SK-N-SH (cell line): ENCODE results near the gene CHMP6. TPM values are rescaled to one million over a fixed set of nuclear protein-coding genes. Genes with fewer than 3 reads are reported as not detected.

Experiments
- CTCF ChIA-PET: fragments of 300-600, 350-600 bp; formaldehyde crosslinking; extraction: SDS; loops from one replicate; lab custom pipeline; 2021; lab: Yijun Ruan, JAX
- POLR2A ChIA-PET: fragments of 350-600 bp; sonication (Branson Sonifier 250); formaldehyde crosslinking; extraction: SDS; loops from one replicate; lab custom pipeline; 2020; ENCODE audit warnings: antibody characterized with exemption, inconsistent platforms; lab: Yijun Ruan, JAX
- DNase-seq: peaks from one replicate; pipeline ENCODE4 v3.0.0; 2012
- H2AFZ ChIP-seq: fragments of 200-600 bp; sonication (generic); 2 replicates; pipeline ENCODE4 v1.8.1; 2016; ENCODE audit warnings: antibody characterized with exemption, mild to moderate bottlenecking, low read depth
- H3F3A ChIP-seq: fragments of 200-600 bp; sonication (generic); replicated peaks from 2 replicates; pipeline ENCODE3; 2016; ENCODE audit warnings: antibody characterized with exemption, mild to moderate bottlenecking; ENCODE audit not compliant: insufficient read depth
- H3K27ac ChIP-seq, 2 experiments: fragments of 200-500 bp in 1 of 2; fragments of 200-600 bp in 1 of 2; sonication (Bioruptor generic) in 1 of 2; sonication (generic), shearing (Covaris generic) in 1 of 2; 2 replicates each; pipeline versions ENCODE4 v1.5.1 to v1.6.1; 2014 to 2016; ENCODE audit warnings: low read depth in 2 of 2, inconsistent platforms in 1 of 2, low read length in 1 of 2, mild to moderate bottlenecking in 1 of 2, mixed read lengths in 1 of 2
- H3K27me3 ChIP-seq: fragments of 200-600 bp; sonication (generic), shearing (Covaris generic); 2 replicates; pipeline ENCODE4 v1.6.1; 2016; ENCODE audit warnings: mixed run types; ENCODE audit not compliant: insufficient read depth
- H3K36me3 ChIP-seq, 2 experiments: fragments of 200-500 bp in 1 of 2; fragments of 200-600 bp in 1 of 2; sonication (Bioruptor generic) in 1 of 2; sonication (generic) in 1 of 2; replicated peaks in 1 of 2; 2 replicates each; pipeline versions ENCODE3 to v1.5.1; 2014 to 2016; ENCODE audit warnings: low read length in 1 of 2, mild to moderate bottlenecking in 1 of 2; ENCODE audit not compliant: insufficient read depth in 2 of 2, control insufficient read depth in 1 of 2
- H3K4me1 ChIP-seq, 2 experiments: fragments of 200-500 bp in 1 of 2; fragments of 200-600 bp in 1 of 2; sonication (Bioruptor generic) in 1 of 2; sonication (generic), shearing (Covaris generic) in 1 of 2; 2 replicates each; pipeline versions ENCODE4 v1.5.1 to v1.6.1; 2014 to 2016; ENCODE audit warnings: low read depth in 1 of 2, low read length in 1 of 2, mixed run types in 1 of 2; ENCODE audit not compliant: insufficient read depth in 2 of 2, control insufficient read depth in 1 of 2
- H3K4me2 ChIP-seq: fragments of 200-600 bp; sonication (generic), shearing (Covaris generic); 2 replicates; pipeline ENCODE4 v1.6.1; 2017; ENCODE audit warnings: mixed run types
- H3K4me3 ChIP-seq, 2 experiments: fragments of 200-500 bp in 1 of 2; fragments of 200-600 bp in 1 of 2; sonication (Bioruptor generic) in 1 of 2; sonication (generic), shearing (Covaris generic) in 1 of 2; 2 replicates each; pipeline versions ENCODE4 v1.5.1 to v1.8.1; 2014 to 2016; ENCODE audit warnings: low read depth in 2 of 2, inconsistent platforms in 1 of 2, low read length in 1 of 2, mild to moderate bottlenecking in 1 of 2, mixed read lengths in 1 of 2, moderate library complexity in 1 of 2
- H3K79me2 ChIP-seq: fragments of 200-600 bp; sonication (generic); 2 replicates; pipeline ENCODE4 v1.8.1; 2017; ENCODE audit warnings: mild to moderate bottlenecking; ENCODE audit not compliant: insufficient read depth
- H3K9ac ChIP-seq: fragments of 200-600 bp; sonication (generic); 2 replicates; pipeline ENCODE4 v1.6.1; 2017; ENCODE audit warnings: mixed run types
- H3K9me2 ChIP-seq: fragments of 200-600 bp; sonication (generic); 2 replicates; pipeline ENCODE4 v1.6.1; 2017; ENCODE audit warnings: mixed run types
- H3K9me3 ChIP-seq: fragments of 200-600 bp; sonication (generic); 2 replicates; pipeline ENCODE4 v1.6.1; 2017; ENCODE audit warnings: mixed run types, mild to moderate bottlenecking, moderate library complexity
- H4K20me1 ChIP-seq: fragments of 200-600 bp; sonication (generic); 2 replicates; pipeline ENCODE4 v1.6.1; 2017; ENCODE audit warnings: mild to moderate bottlenecking, mixed run types; ENCODE audit not compliant: insufficient read depth
- CHD2 ChIP-seq: fragments of 150-350 bp; IDR thresholded peaks from 2 replicates; pipeline ENCODE4 v1.6.1; 2018; ENCODE audit warnings: low read length; ENCODE audit not compliant: partially characterized antibody
- CTCF ChIP-seq: fragments of 200-600 bp; sonication (generic); IDR thresholded peaks from 2 replicates; pipeline ENCODE4 v1.6.1; 2017; ENCODE audit warnings: antibody characterized with exemption, mild to moderate bottlenecking, moderate library complexity
- FOSL2 ChIP-seq: IDR thresholded peaks from 2 replicates; pipeline ENCODE4 v1.4.0; 2012; ENCODE audit warnings: low read depth, mild to moderate bottlenecking, moderate library complexity, borderline replicate concordance
- GABPA ChIP-seq: IDR thresholded peaks from 2 replicates; pipeline ENCODE4 v1.4.0; 2012; ENCODE audit warnings: low read depth, mild to moderate bottlenecking
- IRF3 ChIP-seq: fragments of 150-350 bp; IDR thresholded peaks from 2 replicates; pipeline ENCODE4 v1.6.1; 2016; ENCODE audit warnings: mild to moderate bottlenecking, low read depth, low read length
- JUND ChIP-seq: IDR thresholded peaks from 2 replicates; pipeline ENCODE4 v1.4.0; 2012
- MAX ChIP-seq: IDR thresholded peaks from 2 replicates; pipeline ENCODE4 v1.4.0; 2012; ENCODE audit warnings: low read depth
- MEF2A ChIP-seq: IDR thresholded peaks from 2 replicates; pipeline ENCODE4 v1.4.0; 2012; ENCODE audit warnings: low read depth, borderline replicate concordance
- MXI1 ChIP-seq: IDR thresholded peaks from 2 replicates; pipeline ENCODE4 v1.6.1; 2012; ENCODE audit warnings: mild to moderate bottlenecking, low read depth, low read length, improper control_type of control experiment
- NFIC ChIP-seq: IDR thresholded peaks from 2 replicates; pipeline ENCODE4 v1.4.0; 2012; ENCODE audit warnings: borderline replicate concordance
- PBX3 ChIP-seq: IDR thresholded peaks from 2 replicates; pipeline ENCODE4; 2012
- POLR2AphosphoS5 ChIP-seq: IDR thresholded peaks from 2 replicates; pipeline ENCODE4 v1.6.1; 2012; ENCODE audit warnings: low read depth, low read length
- RAD21 ChIP-seq: IDR thresholded peaks from 2 replicates; pipeline ENCODE4 v1.6.1; 2012; ENCODE audit warnings: mild to moderate bottlenecking, low read length
- REST ChIP-seq: IDR thresholded peaks from 2 replicates; pipeline ENCODE4 v1.6.1; 2012; ENCODE audit warnings: mild to moderate bottlenecking, low read depth, low read length, moderate library complexity
- SIN3A ChIP-seq: IDR thresholded peaks from 2 replicates; pipeline ENCODE4 v1.6.1; 2012; ENCODE audit warnings: low read depth, mild to moderate bottlenecking, low read length, moderate library complexity, borderline replicate concordance
- SMC3 ChIP-seq: IDR thresholded peaks from 2 replicates; pipeline ENCODE4 v1.6.1; 2012; ENCODE audit warnings: low read depth, low read length, improper control_type of control experiment
- TAF1 ChIP-seq: IDR thresholded peaks from 2 replicates; pipeline ENCODE4 v1.6.1; 2012; ENCODE audit warnings: low read depth, mild to moderate bottlenecking, low read length, moderate library complexity, borderline replicate concordance
- USF2 ChIP-seq: fragments of 150-350 bp; IDR thresholded peaks from 2 replicates; pipeline ENCODE4 v1.6.1; 2017; ENCODE audit warnings: antibody characterized with exemption, low read length, low read depth, borderline replicate concordance
- ZBTB33 ChIP-seq: IDR thresholded peaks from 2 replicates; pipeline ENCODE4 v1.4.0; 2012; ENCODE audit warnings: low read depth, borderline replicate concordance
- WGBS: methylation state at CpG from one replicate; pipeline ENCODE4 v1.1.6; 2017; ENCODE audit warnings: low lambda C conversion rate; 5-methylcytosine and 5-hydroxymethylcytosine counted together
- polyA plus RNA-seq, 3 experiments: library from polyadenylated mRNA; depleted of rRNA; stranded (reverse); fragments of >200 nt; gene quantifications; 2 replicates each; pipeline ENCODE4 v1.2.3, GENCODE V29; 2012

CHMP6 gene
- polyA plus RNA-seq, 1 of the 3 experiments (the other 2 are of a cell fraction), result 44.1 TPM

- Histone ChIP-seq H3K4me1 (peaks cover 5 to 52% of the 10 kb centered on the region in 2 experiments; a peak in 3 of 4 replicates), H2AFZ (peak within 1 kb of the TSS; percentile 66; the same call in 1 of the 2 replicates), H3K4me3 (peak within 1 kb of the TSS; percentile 83 to 94), H3K79me2 (peaks cover 28% of the 10 kb centered on the region), H3K4me2 (peak within 1 kb of the TSS; percentile 83), H3K27ac (peak within 1 kb of the TSS in 1 of 2 experiments; percentile 75; a peak in 1 of 4 replicates), H3K27me3 (no peaks in the 10 kb centered on the region), H3K36me3 (peaks cover 0 to 10% of the 10 kb centered on the region in 2 experiments), H3K9me2 (no peaks in the 10 kb centered on the region), H3K9ac (peak within 1 kb of the TSS; percentile 68), H3F3A (peaks cover 9% of the 10 kb centered on the region), H4K20me1 (peaks cover 35% of the 10 kb centered on the region), H3K9me3 (no peaks in the 10 kb centered on the region)
- ChIA-PET POLR2A (interaction anchor here (0.8 kb wide), 1 partner anchor 9 kb away, joined by 3 read pairs; no protein-coding TSS in a partner anchor), CTCF (interaction anchor here (0.8 to 19.0 kb wide), 6 partner anchors 11 to 80 kb away, joined by 3 to 668 read pairs (median 21); no protein-coding TSS in a partner anchor)
- peak; percentile 100 for DNase-seq
- peak; percentile 84 for TF ChIP-seq CHD2
- no peak for TF ChIP-seq JUND
- TF ChIP-seq SMC3, result peak; percentile 21; the same call in 1 of the 2 replicates
- TF ChIP-seq REST, result 0 out of 2 replicates have a peak, but pooled peaks have one; percentile 50
- 0 out of 2 replicates have a peak, but pooled peaks have one; percentile 35 for TF ChIP-seq MXI1
- TF ChIP-seq SIN3A, result peak; percentile 76; the same call in 1 of the 2 replicates
- TF ChIP-seq FOSL2, result no peak
- TF ChIP-seq NFIC, result no peak
- TF ChIP-seq MAX, result no peak
- TF ChIP-seq IRF3, result peak; percentile 54
- TF ChIP-seq PBX3, result peak; percentile 98
- TF ChIP-seq GABPA, result peak; percentile 36
- TF ChIP-seq POLR2AphosphoS5, result peak; percentile 100
- TF ChIP-seq USF2, result no peak
- TF ChIP-seq TAF1, result peak; percentile 94
- no peak for TF ChIP-seq ZBTB33
- no peak for TF ChIP-seq MEF2A
- TF ChIP-seq RAD21, result peak; percentile 21; the same call in 1 of the 2 replicates
- TF ChIP-seq CTCF, result peak; percentile 38; the same call in 1 of the 2 replicates
- under 1% methylated on average over 27 of the region's 92 CpGs for WGBS
Measured at GRCh38 chr17:81034779-81035520, 43.3 kb downstream of the CHMP6 start, which contains the start of gene BAIAP2. TSS of gene BAIAP2 (plus strand) at chr17:81035151. CDS start at chr17:81035255, 104 bp downstream.
